Measurements from ENCODE around the gene URGCP.

Gene URGCP, protein sequence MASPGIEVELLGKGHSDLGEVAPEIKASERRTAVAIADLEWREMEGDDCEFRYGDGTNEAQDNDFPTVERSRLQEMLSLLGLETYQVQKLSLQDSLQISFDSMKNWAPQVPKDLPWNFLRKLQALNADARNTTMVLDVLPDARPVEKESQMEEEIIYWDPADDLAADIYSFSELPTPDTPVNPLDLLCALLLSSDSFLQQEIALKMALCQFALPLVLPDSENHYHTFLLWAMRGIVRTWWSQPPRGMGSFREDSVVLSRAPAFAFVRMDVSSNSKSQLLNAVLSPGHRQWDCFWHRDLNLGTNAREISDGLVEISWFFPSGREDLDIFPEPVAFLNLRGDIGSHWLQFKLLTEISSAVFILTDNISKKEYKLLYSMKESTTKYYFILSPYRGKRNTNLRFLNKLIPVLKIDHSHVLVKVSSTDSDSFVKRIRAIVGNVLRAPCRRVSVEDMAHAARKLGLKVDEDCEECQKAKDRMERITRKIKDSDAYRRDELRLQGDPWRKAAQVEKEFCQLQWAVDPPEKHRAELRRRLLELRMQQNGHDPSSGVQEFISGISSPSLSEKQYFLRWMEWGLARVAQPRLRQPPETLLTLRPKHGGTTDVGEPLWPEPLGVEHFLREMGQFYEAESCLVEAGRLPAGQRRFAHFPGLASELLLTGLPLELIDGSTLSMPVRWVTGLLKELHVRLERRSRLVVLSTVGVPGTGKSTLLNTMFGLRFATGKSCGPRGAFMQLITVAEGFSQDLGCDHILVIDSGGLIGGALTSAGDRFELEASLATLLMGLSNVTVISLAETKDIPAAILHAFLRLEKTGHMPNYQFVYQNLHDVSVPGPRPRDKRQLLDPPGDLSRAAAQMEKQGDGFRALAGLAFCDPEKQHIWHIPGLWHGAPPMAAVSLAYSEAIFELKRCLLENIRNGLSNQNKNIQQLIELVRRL

DNA sequence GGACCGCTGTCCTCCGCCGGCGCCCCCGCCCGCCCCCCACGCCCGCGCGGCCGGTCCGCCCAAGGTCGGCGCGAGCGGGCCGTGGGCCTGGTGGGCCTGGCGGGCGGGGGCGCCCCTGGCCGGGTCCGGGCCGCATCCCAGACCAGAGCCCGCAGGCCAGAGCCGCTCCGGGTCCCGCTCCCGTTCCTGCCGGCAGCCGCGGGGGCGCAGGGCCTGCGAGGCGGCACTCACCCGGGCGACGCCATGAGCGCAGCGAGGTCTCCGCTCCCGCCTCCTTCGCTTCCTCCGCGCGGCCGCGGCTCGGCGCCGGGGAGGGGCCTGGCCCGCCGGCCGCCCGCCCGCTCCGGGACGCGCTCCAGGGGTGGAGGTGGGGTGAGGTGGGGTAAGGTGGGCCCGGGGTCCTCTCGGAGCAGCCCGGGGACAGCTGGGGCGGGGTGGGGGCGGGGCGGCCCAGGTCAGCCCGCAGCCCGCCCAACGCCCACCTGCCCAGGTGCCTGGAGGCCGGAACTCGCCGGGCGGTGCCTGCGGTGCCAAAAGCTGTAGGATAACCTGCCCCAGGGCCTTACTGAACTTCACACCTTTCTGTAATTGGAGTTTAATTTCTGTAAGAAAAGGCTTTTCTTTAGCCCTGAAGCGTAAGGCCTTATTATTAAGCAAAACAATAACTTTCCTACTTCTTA is at the start of gene URGCP:
Gene URGCP, minus strand, starts transcription at position 266 of the 680 bp plus-strand sequence. Its CDS starts 21 bp downstream, at position 245.
- peak; percentile 32 to 55 for DNase-seq

- no peak for DNase-seq
These were observed 49.6 kb upstream of the URGCP start for GRCh38 chr7:43956027-43956426.

GRCh38 chr7:43954524-43955228 is 48.3 kb upstream of the URGCP start:
- DNase-seq, result peak; percentile 88 to 92

GRCh38 chr7:43953071-43953470 is 46.7 kb upstream of the URGCP start:
- DNase-seq, result no peak

DNA sequence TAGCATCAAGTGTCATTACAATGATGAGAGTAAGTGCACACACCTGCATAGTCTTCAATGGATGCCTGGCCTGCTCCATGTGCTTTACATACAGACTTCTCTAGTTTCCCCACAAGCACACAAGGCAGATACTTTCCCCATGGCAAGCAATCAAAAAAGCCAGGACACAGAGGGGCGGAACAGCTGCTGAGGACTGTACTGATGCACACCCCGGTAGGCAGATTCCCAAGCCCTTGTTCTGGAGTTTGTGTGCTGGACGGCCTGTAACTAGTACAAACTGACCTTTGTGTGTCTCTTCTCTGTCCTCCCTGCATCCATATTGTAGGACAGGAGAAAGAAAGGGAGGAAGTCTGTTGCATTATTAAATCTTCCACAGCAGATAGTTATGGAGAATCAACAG is 45.6 kb upstream of the URGCP start:
- no peak for DNase-seq

DNA sequence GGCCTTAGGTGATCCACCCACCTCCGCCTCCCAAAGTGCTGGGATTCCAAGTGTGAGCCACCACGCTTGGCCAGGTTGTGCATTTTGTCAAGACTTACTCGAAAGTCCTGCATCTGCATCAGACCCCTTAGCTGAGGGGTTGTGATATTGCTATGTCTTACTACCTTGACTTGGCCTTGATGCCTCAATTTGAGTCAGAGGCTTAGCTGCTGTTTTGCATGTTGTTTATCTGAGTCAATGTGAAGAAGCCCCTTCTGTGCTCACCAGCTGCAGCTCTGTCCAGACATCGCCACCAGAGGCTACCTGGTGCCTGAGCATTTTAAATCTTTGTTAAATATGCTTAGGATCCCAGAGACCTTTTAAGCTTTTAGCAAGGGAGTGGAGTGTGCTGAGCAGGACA is 37.9 kb upstream of the URGCP start:
- DNase-seq, result no peak

- peak; percentile 84 for DNase-seq
These were observed 37.2 kb upstream of the URGCP start for GRCh38 chr7:43943417-43944187.

GRCh38 chr7:43942997-43943396 is 36.6 kb upstream of the URGCP start:
- DNase-seq, result no peak

DNA sequence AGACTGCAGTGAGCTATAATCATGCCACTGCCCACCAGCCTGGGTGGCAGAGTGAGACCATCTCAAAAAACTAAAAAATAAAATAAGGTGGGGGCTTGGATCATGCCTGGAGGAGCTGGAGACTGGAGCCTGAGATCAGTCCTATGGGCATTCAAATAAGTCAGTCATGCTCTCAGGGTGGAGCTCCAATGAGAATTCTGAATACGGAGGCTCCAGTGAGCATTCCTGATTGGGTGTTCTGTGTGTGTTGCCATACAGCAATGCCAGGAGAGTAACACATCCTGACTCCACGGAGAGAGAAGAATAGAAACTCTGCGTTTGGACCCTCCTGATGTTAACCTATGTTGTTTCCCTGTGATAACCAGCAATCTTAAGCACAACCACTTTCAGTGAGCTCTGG is 35.9 kb upstream of the URGCP start:
- no peak for DNase-seq

GRCh38 chr7:43938892-43939482 is 32.6 kb upstream of the URGCP start:
- no peak for DNase-seq

GRCh38 chr7:43937444-43937843 is 31.0 kb upstream of the URGCP start:
- no peak for DNase-seq

- no peak for DNase-seq
These were observed 27.6 kb upstream of the URGCP start for GRCh38 chr7:43933902-43934560.

DNA sequence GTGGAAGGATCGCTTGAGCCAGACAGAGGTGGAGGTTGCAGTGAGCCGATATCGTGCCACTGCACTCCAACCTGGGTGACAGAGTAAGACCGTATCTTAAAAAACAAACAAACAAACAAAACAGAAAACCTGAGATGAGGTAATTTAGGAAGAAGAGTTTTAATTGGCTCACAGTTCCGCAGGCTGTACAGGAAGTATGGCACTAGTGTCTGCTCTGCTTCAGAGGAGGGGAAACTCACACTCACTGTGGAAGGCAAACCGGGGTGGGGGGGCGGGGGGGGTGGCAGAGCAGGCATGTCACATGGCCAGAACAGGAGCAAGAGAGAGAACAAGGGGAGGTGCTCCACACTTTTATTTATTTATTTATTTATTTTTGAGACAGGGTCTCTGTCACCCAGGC is 24.9 kb upstream of the URGCP start:
- DNase-seq, result peak; percentile 17 to 40

- DNase-seq, result no peak
These were observed 23.4 kb upstream of the URGCP start for GRCh38 chr7:43929529-43930457.

GRCh38 chr7:43927810-43928209 is 21.4 kb upstream of the URGCP start:
- DNase-seq, result no peak

- DNase-seq, result peak; percentile 82 to 87
These were observed 20.4 kb upstream of the URGCP start for GRCh38 chr7:43926798-43927123.

- peak; percentile 82 to 87 for DNase-seq
These were observed 19.8 kb upstream of the URGCP start, which contains the start of gene UBE2D4 for GRCh38 chr7:43925984-43926797. UBE2D4 (plus strand) TSS chr7:43926436; CDS start chr7:43926533, 97 bp downstream.

DNA sequence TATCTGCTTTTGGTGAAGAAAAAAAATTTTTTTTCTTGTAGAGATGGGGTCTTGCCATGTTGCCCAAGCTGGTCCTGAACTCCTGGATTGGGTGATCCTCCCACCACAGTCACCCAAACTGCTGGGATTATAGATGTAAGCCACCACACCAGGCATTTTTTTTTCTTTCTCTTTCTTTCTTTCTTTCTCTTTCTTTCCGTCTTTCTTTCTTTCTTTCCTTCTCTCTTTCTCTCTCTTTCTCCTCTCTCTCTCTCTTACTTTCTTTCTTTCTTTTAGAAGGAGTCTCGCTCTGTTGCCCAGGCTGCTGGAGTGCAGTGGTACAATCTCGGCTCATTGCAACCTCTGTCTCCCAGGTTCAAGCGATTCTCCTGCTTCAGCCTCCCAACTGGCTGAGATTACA is 16.3 kb upstream of the URGCP start:
- no peak for DNase-seq

DNA sequence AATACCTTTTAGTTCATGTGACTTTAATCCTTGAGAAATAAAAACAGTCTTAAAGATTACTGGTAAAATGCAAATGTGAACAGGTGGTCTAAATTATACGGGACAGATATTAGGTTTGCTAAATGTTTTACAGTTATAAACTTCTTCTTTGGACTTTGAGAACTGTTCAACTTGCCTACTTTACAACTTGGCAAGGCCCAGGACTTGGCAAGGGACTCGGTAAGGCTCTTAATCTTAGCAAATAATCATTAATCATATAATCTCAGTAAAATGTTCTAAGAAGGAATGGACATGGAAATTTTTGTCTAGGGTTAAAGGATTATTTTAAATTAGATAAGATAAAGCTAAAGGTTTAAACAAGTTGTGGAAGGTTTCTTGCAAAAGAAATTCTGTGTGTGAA is 15.0 kb upstream of the URGCP start:
- no peak for DNase-seq
